IMR-90 (cell line): ENCODE measurements around the gene STOML2. TPM values are rescaled to one million over a fixed set of nuclear protein-coding genes. Genes with fewer than 3 reads are reported as not detected.

Source experiments
- ATAC-seq: fragments of 200-7000 bp; cut with Tn5 transposase; 2 replicates; pipeline ENCODE4 v1.9.1; 2020; ENCODE audit warnings: low read depth, mild to moderate bottlenecking, moderate library complexity
- BruUV-seq: library from RNA; stranded (reverse); fragments of 400-500 nt; replicated peaks from 2 replicates; lab custom pipeline; 2021; lab: Mats Ljungman, UMichigan
- CTCF ChIA-PET: fragments of 300-600 bp; formaldehyde crosslinking; extraction: SDS; loops from one replicate; lab custom pipeline; 2021; ENCODE audit warnings: antibody characterized with exemption; lab: Yijun Ruan, JAX
- POLR2A ChIA-PET: fragments of 300-600 bp; sonication (Branson Sonifier 250); formaldehyde crosslinking; loops from one replicate; lab custom pipeline; 2022; ENCODE audit warnings: antibody characterized with exemption; ENCODE audit not compliant: unreplicated experiment; lab: Charles Lee
- DNase-seq: peaks from one replicate; pipeline ENCODE4 v3.0.0; 2013
- H2AFZ ChIP-seq: replicated peaks from 2 replicates; pipeline ENCODE3; 2013; ENCODE audit warnings: low read length, mild to moderate bottlenecking; ENCODE audit not compliant: poor library complexity
- H2AK5ac ChIP-seq: 2 replicates; pipeline ENCODE4 v1.6.1; 2013; ENCODE audit warnings: low read depth, low read length, inconsistent platforms
- H2AK9ac ChIP-seq: replicated peaks from 2 replicates; pipeline ENCODE3; 2013; ENCODE audit warnings: mild to moderate bottlenecking, low read depth, low read length, moderate library complexity; ENCODE audit not compliant: poor library complexity
- H2BK120ac ChIP-seq: 2 replicates; pipeline ENCODE4 v1.6.1; 2013; ENCODE audit warnings: low read depth, low read length, inconsistent platforms
- H2BK15ac ChIP-seq: 3 replicates; pipeline ENCODE4 v1.6.1; 2013; ENCODE audit warnings: low read depth, low read length, inconsistent platforms
- H2BK20ac ChIP-seq: 2 replicates; pipeline ENCODE4 v1.6.1; 2013; ENCODE audit warnings: low read depth, mild to moderate bottlenecking, inconsistent platforms, low read length, moderate library complexity
- H2BK5ac ChIP-seq: 2 replicates; pipeline ENCODE4 v1.6.1; 2013; ENCODE audit warnings: mild to moderate bottlenecking, low read depth, low read length, inconsistent platforms; ENCODE audit not compliant: poor library complexity, severe bottlenecking
- H3K14ac ChIP-seq: replicated peaks from 2 replicates; pipeline ENCODE4 v1.6.1; 2013; ENCODE audit warnings: low read depth, low read length, inconsistent platforms
- H3K18ac ChIP-seq: 2 replicates; pipeline ENCODE4 v1.6.1; 2013; ENCODE audit warnings: low read depth, low read length, control low read depth
- H3K23ac ChIP-seq: 2 replicates; pipeline ENCODE4 v1.6.1; 2013; ENCODE audit warnings: low read depth, low read length, inconsistent platforms
- H3K27ac ChIP-seq: 2 replicates; pipeline ENCODE4 v1.5.1; 2013; ENCODE audit warnings: mild to moderate bottlenecking, control low read depth, low read length; ENCODE audit not compliant: insufficient read depth
- H3K27me3 ChIP-seq: 2 replicates; pipeline ENCODE4 v1.6.1; 2013; ENCODE audit warnings: low read length; ENCODE audit not compliant: control insufficient read depth, insufficient read depth
- H3K36me3 ChIP-seq: 2 replicates; pipeline ENCODE4 v1.6.1; 2013; ENCODE audit warnings: low read length, mixed read lengths; ENCODE audit not compliant: control insufficient read depth, insufficient read depth
- H3K4ac ChIP-seq: 2 replicates; pipeline ENCODE4 v1.6.1; 2013; ENCODE audit warnings: low read depth, low read length, inconsistent platforms
- H3K4me1 ChIP-seq: 2 replicates; pipeline ENCODE4 v1.6.1; 2013; ENCODE audit warnings: low read length, mixed read lengths; ENCODE audit not compliant: control insufficient read depth, insufficient read depth
- H3K4me2 ChIP-seq: 2 replicates; pipeline ENCODE4 v1.6.1; 2013; ENCODE audit warnings: low read depth, mild to moderate bottlenecking, control low read depth, low read length, moderate library complexity
- H3K4me3 ChIP-seq: 2 replicates; pipeline ENCODE4 v1.5.1; 2013; ENCODE audit warnings: low read depth, mild to moderate bottlenecking, control low read depth, low read length, moderate library complexity; ENCODE audit not compliant: insufficient read depth
- H3K56ac ChIP-seq: 2 replicates; pipeline ENCODE4 v1.6.1; 2013; ENCODE audit warnings: low read length, inconsistent platforms; ENCODE audit not compliant: insufficient read depth; ENCODE audit errors: extremely low read depth
- H3K79me1 ChIP-seq, 2 experiments: 2 replicates each; pipeline ENCODE4 v1.6.1; 2013; ENCODE audit warnings: low read length in 2 of 2, inconsistent platforms in 1 of 2, low read depth in 1 of 2
- H3K9ac ChIP-seq: 2 replicates; pipeline ENCODE4 v1.6.1; 2013; ENCODE audit warnings: low read depth, low read length, control low read depth
- H3K9me1 ChIP-seq: 2 replicates; pipeline ENCODE4 v1.6.1; 2013; ENCODE audit warnings: low read length, inconsistent platforms; ENCODE audit not compliant: insufficient read depth
- H3K9me3 ChIP-seq: 2 replicates; pipeline ENCODE4 v1.6.1; 2013; ENCODE audit warnings: low read length; ENCODE audit not compliant: control insufficient read depth, insufficient read depth
- H4K20me1 ChIP-seq: 2 replicates; pipeline ENCODE4 v1.6.1; 2013; ENCODE audit warnings: low read length, inconsistent platforms; ENCODE audit not compliant: insufficient read depth
- H4K5ac ChIP-seq: 2 replicates; pipeline ENCODE4 v1.6.1; 2013; ENCODE audit warnings: mild to moderate bottlenecking, low read depth, low read length, control low read depth
- H4K8ac ChIP-seq, 2 experiments: 2 replicates each; pipeline ENCODE4 v1.6.1; 2013; ENCODE audit warnings: low read depth in 2 of 2, low read length in 2 of 2, control low read depth in 1 of 2, inconsistent platforms in 1 of 2
- H4K91ac ChIP-seq: 2 replicates; pipeline ENCODE4 v1.6.1; 2013; ENCODE audit warnings: low read depth, low read length, inconsistent platforms; ENCODE audit not compliant: insufficient read depth
- BHLHE40 ChIP-seq: fragments of 150-350 bp; IDR thresholded peaks from 2 replicates; pipeline ENCODE4 v1.6.1; 2016; ENCODE audit warnings: mild to moderate bottlenecking, low read depth, low read length
- CEBPB ChIP-seq: IDR thresholded peaks from 2 replicates; pipeline ENCODE4 v1.6.1; 2012; ENCODE audit warnings: low read depth, low read length, improper control_type of control experiment
- CHD1 ChIP-seq: IDR thresholded peaks from 2 replicates; pipeline ENCODE4 v1.6.1; 2012; ENCODE audit warnings: low read depth, low read length, improper control_type of control experiment
- FOS ChIP-seq: fragments of 150-350 bp; IDR thresholded peaks from 2 replicates; pipeline ENCODE4 v1.6.1; 2016; ENCODE audit warnings: low read depth, low read length
- MAFK ChIP-seq: IDR thresholded peaks from 2 replicates; pipeline ENCODE4 v1.6.1; 2012; ENCODE audit warnings: low read depth, low read length, improper control_type of control experiment
- MAZ ChIP-seq: IDR thresholded peaks from 2 replicates; pipeline ENCODE4 v1.6.1; 2012; ENCODE audit warnings: low read depth, mild to moderate bottlenecking, low read length, improper control_type of control experiment, moderate library complexity, borderline replicate concordance
- MXI1 ChIP-seq: IDR thresholded peaks from 2 replicates; pipeline ENCODE4 v1.6.1; 2012; ENCODE audit warnings: low read depth, mild to moderate bottlenecking, low read length, moderate library complexity, borderline replicate concordance
- NFE2L2 ChIP-seq: fragments of 150-350 bp; IDR thresholded peaks from 2 replicates; pipeline ENCODE4 v1.6.1; 2016; ENCODE audit warnings: low read depth, mild to moderate bottlenecking, low read length
- POLR2A ChIP-seq: IDR thresholded peaks from 2 replicates; pipeline ENCODE4 v1.6.1; 2012; ENCODE audit warnings: mild to moderate bottlenecking, low read depth, low read length
- RAD21 ChIP-seq: IDR thresholded peaks from 2 replicates; pipeline ENCODE4 v1.6.1; 2012; ENCODE audit warnings: low read length, improper control_type of control experiment
- RCOR1 ChIP-seq: IDR thresholded peaks from 2 replicates; pipeline ENCODE4 v1.6.1; 2012; ENCODE audit warnings: mild to moderate bottlenecking, low read length, improper control_type of control experiment; ENCODE audit not compliant: insufficient replicate concordance
- RFX5 ChIP-seq: IDR thresholded peaks from 2 replicates; pipeline ENCODE4 v1.8.0; 2012; ENCODE audit warnings: low read depth, mild to moderate bottlenecking, low read length, moderate library complexity
- SMC3 ChIP-seq: fragments of 150-350 bp; IDR thresholded peaks from 2 replicates; pipeline ENCODE4 v1.6.1; 2016; ENCODE audit warnings: low read depth, mild to moderate bottlenecking, antibody characterized with exemption, low read length, moderate library complexity
- USF2 ChIP-seq: fragments of 150-350 bp; IDR thresholded peaks from 2 replicates; pipeline ENCODE4 v1.6.1; 2017; ENCODE audit warnings: mild to moderate bottlenecking, antibody characterized with exemption, low read length, low read depth
- WGBS, 2 experiments: methylation state at CpG; one replicate each; pipeline versions ENCODE4 v1.1.5 to v1.1.7; 2013; ENCODE audit warnings: missing lambda C conversion rate in 2 of 2; ENCODE audit not compliant: insufficient read length in 1 of 2; ENCODE audit errors: extremely low coverage in 2 of 2; 5-methylcytosine and 5-hydroxymethylcytosine counted together
- dilution Hi-C: fragments of 300-500 bp; cut with HindIII; formaldehyde crosslinking; loops from one replicate; pipeline ENCODE4 v1.14.3; 2018; ENCODE audit warnings: low sequenced_read_pairs; ENCODE audit not compliant: unreplicated experiment
- in situ Hi-C: fragments of 300-500 bp; cut with MboI; formaldehyde crosslinking; loops from 3 replicates; pipeline ENCODE4 v1.14.3; 2019; ENCODE audit warnings: low sequenced_read_pairs, inconsistent platforms, mixed read lengths
- intact Hi-C: fragments of 100-400 bp; cut with micrococcal nuclease; formaldehyde crosslinking; loops from 2 replicates; pipeline ENCODE4 v1.10.0; 2022
- polyA plus RNA-seq, 3 experiments: library from polyadenylated mRNA; depleted of rRNA; stranded (reverse); fragments of >200 nt; gene quantifications; 2 replicates each; pipeline ENCODE4 v1.2.3, GENCODE V29; 2012; ENCODE audit warnings: low replicate concordance in 1 of 3
- total RNA-seq: library from RNA; depleted of rRNA; stranded (reverse); fragments of >200 nt; gene quantifications from 2 replicates; pipeline ENCODE4 v1.2.3, GENCODE V29; 2012
- TF ChIP-seq, protein P1 (sequence below): conservative IDR thresholded peaks from 2 replicates; pipeline ENCODE4 v1.5.1; 2012; ENCODE audit warnings: mild to moderate bottlenecking, low read depth, low read length, improper control_type of control experiment
- TF ChIP-seq, protein P2 (sequence below): fragments of 150-350 bp; IDR thresholded peaks from 2 replicates; pipeline ENCODE4 v1.6.1; 2016; ENCODE audit warnings: low read depth, mild to moderate bottlenecking, low read length, moderate library complexity, borderline replicate concordance

STOML2 gene
- total and polyA plus RNA-seq, 2 of the 4 experiments (the other 2 are of a cell fraction), result 177 to 250 TPM

- H3K36me3 ChIP-seq, result peaks cover 52% of the 10 kb centered on the region
- H3K9ac ChIP-seq, result no peak overlapping the region
- H3K14ac ChIP-seq, result no peak overlapping the region
- H3K4ac ChIP-seq, result no peak overlapping the region
- H2AK5ac ChIP-seq, result no peak overlapping the region
- DNase-seq (no peak), ATAC-seq (no peak)
- no peak overlapping the region for H4K5ac ChIP-seq
- WGBS, 2 experiments, result no CpG with 5 or more reads among the region's 4 CpGs
- CTCF ChIA-PET, result interaction anchor here (1.1 kb wide), 1 partner anchor 9 kb away, joined by 3 read pairs; no protein-coding TSS in a partner anchor
- H3K27ac ChIP-seq, result no peak overlapping the region
- H3K27me3 ChIP-seq, result no peaks in the 10 kb centered on the region
- H2BK5ac ChIP-seq, result no peak overlapping the region
- no peaks in the 10 kb centered on the region for H3K9me3 ChIP-seq
- no TSS peak for BruUV-seq
- no peak overlapping the region for H3K18ac ChIP-seq
- H2AK9ac ChIP-seq, result no peak overlapping the region
- dilution Hi-C loops, result no loop called here
- H4K20me1 ChIP-seq, result 0 out of 2 replicates have a peak, but pooled peaks cover under 1% of the 10 kb centered on the region
- peaks cover 8% of the 10 kb centered on the region; the same call in 1 of the 2 replicates for H3K4me1 ChIP-seq
- H2BK15ac ChIP-seq, result no peak overlapping the region
- H3K4me3 ChIP-seq, result no peak overlapping the region
- no peak overlapping the region for H4K8ac ChIP-seq
- in situ Hi-C loops, result no loop called here
- H2BK20ac ChIP-seq, result no peak overlapping the region
- no peak overlapping the region for H4K91ac ChIP-seq
- intact Hi-C loops, result no loop called here
- H3K79me1 ChIP-seq, result peaks cover 20 to 44% of the 10 kb centered on the region in 2 experiments
- no peak overlapping the region for H3K4me2 ChIP-seq
- POLR2A ChIA-PET, result no interaction called here
- no peak overlapping the region for H3K56ac ChIP-seq
- H2BK120ac ChIP-seq, result no peak overlapping the region
- peaks cover 19% of the 10 kb centered on the region for H3K9me1 ChIP-seq
- TF ChIP-seq NFE2L2 (no peak), RAD21 (no peak), POLR2A (no peak), MAZ (no peak), SMC3 (no peak), RFX5 (no peak), BHLHE40 (no peak), MAFK (no peak), RCOR1 (no peak), CEBPB (no peak), USF2 (no peak), FOS (no peak), CHD1 (no peak), MXI1 (no peak)
- TF ChIP-seq, protein P1, sequence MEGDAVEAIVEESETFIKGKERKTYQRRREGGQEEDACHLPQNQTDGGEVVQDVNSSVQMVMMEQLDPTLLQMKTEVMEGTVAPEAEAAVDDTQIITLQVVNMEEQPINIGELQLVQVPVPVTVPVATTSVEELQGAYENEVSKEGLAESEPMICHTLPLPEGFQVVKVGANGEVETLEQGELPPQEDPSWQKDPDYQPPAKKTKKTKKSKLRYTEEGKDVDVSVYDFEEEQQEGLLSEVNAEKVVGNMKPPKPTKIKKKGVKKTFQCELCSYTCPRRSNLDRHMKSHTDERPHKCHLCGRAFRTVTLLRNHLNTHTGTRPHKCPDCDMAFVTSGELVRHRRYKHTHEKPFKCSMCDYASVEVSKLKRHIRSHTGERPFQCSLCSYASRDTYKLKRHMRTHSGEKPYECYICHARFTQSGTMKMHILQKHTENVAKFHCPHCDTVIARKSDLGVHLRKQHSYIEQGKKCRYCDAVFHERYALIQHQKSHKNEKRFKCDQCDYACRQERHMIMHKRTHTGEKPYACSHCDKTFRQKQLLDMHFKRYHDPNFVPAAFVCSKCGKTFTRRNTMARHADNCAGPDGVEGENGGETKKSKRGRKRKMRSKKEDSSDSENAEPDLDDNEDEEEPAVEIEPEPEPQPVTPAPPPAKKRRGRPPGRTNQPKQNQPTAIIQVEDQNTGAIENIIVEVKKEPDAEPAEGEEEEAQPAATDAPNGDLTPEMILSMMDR, result no peak
- TF ChIP-seq, protein P2, sequence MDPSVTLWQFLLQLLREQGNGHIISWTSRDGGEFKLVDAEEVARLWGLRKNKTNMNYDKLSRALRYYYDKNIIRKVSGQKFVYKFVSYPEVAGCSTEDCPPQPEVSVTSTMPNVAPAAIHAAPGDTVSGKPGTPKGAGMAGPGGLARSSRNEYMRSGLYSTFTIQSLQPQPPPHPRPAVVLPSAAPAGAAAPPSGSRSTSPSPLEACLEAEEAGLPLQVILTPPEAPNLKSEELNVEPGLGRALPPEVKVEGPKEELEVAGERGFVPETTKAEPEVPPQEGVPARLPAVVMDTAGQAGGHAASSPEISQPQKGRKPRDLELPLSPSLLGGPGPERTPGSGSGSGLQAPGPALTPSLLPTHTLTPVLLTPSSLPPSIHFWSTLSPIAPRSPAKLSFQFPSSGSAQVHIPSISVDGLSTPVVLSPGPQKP, result no peak
- no peak overlapping the region for H2AFZ ChIP-seq
- no peak overlapping the region for H3K23ac ChIP-seq
Measured at GRCh38 chr9:35104586-35104985, 1.7 kb upstream of the STOML2 start.
